Kidney capillary endothelial cell (primary cell): ENCODE results near the gene NCOR2.
"Not testable (repeated sequence)": the region's sequence is repeated elsewhere in the genome, so short reads cannot be mapped to it uniquely, and the experiment has no call there.

Source experiments
- DNase-seq: peaks from one replicate; pipeline ENCODE4 v3.0.0-alpha.2; 2018; ENCODE audit warnings: low spot score

Gene NCOR2

DNA sequence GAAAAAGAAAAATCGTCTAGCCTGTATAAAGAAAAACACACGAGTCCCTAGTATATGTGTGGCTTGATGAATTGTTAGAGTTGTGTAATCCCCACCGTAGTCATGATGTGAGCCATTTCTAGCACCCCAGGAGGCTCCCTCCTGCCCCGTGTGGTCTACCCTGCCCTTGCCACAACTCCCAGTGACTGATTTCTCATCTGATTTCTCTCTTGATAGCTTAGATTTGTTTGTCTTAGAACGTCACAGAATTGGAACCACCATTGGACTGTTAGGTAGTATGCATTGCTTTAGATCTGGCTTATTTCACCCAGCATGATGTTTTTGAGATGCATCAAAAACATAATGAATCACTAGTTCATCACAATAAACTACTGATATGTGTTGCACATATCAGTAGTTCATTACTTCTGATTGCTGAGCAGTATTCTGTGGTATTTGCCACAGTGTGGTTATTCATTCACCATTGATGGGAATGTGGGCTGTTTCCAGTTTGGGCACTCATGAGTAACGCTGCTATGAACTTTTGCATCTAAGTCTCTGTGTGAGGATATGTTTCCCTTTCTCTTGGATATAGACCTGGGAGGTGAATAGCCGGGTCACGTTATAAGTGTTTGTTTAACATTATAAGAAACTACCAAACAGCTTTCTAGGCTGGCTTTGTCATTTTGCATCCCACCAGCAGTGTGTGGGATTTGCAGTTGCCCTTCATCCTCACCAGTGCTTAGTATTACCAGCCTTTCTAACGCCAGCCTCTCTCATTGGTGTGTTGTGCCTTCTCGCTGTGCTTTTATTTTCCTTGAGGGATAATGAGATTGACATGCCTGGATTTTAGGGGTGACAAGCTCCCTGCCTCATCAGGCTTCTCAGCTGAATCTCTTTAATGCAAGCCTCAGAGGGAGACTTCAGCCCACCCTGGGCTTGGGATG, 31.9 kb upstream of the NCOR2 start:
- no peak for DNase-seq

GRCh38 chr12:124597041-124597440, 29.6 kb upstream of the NCOR2 start:
- no peak for DNase-seq

GRCh38 chr12:124595444-124595843, 28.0 kb upstream of the NCOR2 start:
- DNase-seq, result no peak

DNA sequence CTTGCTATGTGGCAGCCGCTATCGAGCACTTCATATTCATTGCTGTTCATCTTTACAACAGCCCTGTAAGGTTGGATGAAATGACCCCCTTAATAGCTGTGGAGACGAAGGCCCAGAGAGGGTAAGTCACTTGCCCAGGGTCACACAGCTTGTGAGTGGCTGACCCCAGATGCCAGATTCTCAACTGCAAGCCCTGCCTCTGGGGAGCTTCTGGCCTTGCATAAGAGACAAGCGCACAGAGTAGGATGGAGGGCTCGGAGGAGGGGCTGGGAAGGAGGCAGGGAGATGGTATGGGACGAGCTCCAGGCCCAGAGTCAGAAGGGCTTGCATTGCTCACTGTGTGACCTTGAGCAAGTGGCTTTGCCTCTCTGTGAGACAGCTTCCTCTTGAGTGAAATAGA, 27.4 kb upstream of the NCOR2 start:
- no peak for DNase-seq

GRCh38 chr12:124593851-124594401, 26.5 kb upstream of the NCOR2 start:
- DNase-seq, result no peak

DNA sequence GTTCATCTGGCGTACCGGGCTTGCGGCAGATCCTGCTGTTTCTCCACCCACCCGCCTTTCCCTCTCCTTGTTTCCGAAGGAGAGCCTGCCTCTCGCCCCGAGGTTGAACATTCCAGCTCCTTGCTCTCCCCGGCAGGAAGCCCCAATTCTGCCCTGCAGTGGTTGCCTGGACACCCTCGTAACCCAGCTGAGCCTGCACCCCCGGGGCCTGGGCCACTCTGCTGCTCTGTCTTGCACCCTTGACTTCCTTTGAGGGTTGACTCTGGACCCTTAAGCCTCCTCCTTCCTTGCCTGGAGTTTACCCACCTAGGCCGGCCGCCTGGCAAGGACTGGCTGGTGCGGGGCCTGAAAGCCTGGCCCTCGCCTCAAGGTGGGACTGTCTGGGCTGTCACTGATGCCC, 25.8 kb upstream of the NCOR2 start:
- DNase-seq, result no peak

DNA sequence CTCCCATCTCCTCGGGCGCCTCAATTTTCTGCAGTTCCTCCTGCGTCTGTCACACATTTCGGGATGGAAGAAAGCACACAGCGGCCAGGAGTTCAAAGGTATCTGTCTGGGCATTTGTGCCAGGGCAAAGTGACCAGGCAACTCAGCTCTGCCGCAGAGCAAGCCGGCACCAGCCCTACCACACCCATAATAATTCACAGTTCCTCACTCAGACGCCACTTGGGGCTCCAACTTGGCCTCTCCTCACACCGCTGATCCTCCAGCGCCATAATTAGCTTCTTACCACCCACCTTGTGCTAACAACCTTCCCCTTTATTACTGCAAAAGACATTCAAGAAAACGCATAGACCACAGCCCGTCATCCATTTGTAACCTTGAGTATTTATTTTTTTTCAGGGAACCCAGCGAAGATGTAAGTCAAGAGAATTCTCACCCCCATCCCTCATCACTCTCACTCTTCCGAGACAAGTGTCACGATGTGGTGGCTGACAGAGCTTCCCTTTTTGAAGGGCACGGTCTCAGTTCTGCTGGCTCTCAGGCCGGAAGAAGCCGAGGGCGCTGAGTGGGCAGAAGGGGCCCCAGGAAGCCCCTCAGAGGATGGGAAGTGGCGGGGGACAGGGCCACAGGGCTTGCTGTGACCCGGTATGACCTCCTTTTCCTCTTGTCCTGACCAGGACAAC, 25.2 kb upstream of the NCOR2 start:
- no peak for DNase-seq

DNA sequence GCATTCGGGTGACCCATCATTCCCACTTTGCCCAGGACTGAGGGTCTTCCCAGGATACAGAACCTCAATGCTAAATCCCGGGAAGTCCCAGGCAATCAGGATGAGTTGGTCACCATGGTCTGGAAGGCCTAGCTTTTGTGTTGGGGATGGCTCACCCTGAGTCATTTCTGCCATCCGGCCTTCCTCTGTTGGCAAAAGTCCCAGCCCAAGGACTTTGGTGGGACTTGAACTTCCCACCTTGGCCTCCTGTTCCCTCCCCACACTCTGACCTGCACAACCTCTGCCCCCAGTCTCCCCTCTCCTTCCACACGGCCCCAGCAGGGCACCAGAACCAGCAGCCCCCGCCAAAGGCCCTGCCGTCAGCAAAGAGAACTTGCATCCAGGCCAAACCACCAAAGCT, 24.6 kb upstream of the NCOR2 start:
- DNase-seq, result peak; percentile 91

GRCh38 chr12:124590447-124590846, 23.0 kb upstream of the NCOR2 start:
- DNase-seq, result no peak

DNA sequence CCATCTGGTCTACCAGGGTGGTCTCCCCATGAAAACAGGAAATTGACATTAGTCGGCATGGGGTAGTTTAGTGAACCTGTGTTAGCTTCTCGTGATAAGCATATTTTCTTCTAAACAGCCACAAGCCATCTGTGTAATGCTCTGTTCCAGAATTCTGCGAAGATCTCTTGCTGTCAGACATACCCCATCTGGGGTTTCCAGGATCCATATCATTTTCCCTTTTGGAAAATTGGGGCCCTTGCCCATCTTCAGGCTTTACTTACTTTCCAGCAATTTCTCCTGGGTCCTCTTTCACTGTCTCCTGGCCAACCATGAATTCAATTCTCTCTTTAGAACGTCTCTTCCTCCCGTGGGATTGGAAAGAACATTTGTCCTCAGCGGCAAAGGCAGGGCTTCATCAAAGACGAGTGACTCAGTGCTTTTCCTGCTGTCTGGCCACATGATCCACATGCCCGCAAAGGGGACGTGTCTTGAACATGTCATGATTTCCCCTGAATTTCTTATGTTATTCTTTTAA, 21.4 kb upstream of the NCOR2 start:
- DNase-seq, result peak; percentile 91

DNA sequence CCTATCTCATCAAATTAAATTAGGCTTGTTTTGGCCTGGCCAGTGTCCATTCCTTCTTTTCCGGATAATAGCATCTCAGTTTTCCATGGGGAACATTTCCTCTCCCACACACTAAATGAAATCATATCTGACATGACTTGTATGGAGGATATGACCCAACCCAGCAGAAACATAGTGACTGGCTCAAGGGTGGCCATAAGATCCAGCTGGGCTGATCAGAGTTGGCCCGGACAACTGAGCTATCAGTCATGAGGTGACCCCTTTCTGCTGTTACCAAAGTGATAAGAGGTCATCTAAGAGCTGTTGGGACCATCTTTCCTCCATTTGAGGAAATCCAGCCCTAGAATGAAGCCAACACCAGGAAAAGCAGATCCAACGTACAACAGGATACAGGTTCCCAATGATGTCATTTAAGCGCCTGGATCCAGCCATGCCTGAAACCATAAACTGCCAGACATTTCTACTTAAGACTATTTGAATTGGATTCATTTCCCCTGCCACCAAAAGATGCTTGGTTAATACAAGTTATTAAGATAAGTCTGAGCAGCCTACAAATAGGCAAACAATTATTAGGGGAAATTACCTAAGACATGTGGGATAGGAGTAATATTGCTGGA, 20.7 kb upstream of the NCOR2 start:
- no peak for DNase-seq

- no peak for DNase-seq
Measured at GRCh38 chr12:124586756-124587155, 19.3 kb upstream of the NCOR2 start.

GRCh38 chr12:124584494-124584893, 17.1 kb upstream of the NCOR2 start:
- DNase-seq, result not testable (repeated sequence)

- DNase-seq, result no peak
Measured at GRCh38 chr12:124583854-124584253, 16.4 kb upstream of the NCOR2 start.

GRCh38 chr12:124582108-124582424, 14.7 kb upstream of the NCOR2 start:
- peak; percentile 48 for DNase-seq

GRCh38 chr12:124581307-124582107, 14.1 kb upstream of the NCOR2 start:
- peak; percentile 94 for DNase-seq

DNA sequence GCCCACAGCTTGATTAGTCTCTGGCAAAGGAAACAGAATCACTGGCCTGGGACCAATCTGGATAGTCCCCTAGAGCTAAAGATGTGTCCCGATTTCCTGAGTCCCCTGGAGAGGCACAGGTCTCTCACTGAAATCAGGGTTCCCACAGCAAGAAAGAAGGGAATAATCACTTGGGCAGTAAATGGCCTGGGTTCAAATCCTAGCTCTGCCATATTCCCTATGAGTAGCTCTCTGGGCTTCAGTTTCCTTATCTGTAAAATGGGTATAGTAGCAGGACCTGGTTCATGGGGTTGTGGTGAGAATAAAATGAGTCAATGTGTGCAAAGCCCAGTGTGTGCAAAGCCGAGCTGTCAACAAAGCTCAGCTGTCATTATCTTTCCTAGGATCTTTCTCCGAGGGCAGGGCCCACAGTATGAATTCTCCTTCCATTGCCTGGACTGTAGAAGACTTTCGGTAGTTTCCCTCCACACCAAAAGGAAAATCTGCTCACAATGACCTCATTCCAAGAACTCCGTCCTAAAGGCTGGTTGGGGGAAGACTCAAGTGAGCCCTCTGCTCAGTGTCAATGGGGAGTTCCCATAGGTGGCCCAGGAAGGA, 12.6 kb upstream of the NCOR2 start:
- DNase-seq, result no peak

GRCh38 chr12:124578854-124579253, 11.4 kb upstream of the NCOR2 start:
- DNase-seq, result no peak

DNA sequence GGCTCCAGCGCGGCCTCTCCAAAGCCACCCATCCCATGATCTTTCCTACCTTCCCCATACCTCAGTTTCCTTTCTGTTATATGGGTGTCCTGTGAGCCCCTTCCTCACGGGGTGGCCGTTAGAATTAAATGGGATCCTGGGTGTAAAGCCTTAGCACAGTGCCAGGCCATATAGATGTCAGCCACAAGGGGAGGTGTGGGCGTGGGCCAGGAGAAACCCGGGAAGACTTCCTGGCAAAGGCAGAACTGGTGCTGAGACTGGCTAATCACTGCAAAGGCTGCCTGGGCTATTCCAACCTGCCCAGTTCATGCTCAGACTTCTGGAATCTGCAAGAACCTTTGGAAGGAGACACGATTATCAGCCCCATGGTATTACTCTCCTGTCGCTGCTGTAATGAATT, 11.0 kb upstream of the NCOR2 start:
- DNase-seq, result no peak

DNA sequence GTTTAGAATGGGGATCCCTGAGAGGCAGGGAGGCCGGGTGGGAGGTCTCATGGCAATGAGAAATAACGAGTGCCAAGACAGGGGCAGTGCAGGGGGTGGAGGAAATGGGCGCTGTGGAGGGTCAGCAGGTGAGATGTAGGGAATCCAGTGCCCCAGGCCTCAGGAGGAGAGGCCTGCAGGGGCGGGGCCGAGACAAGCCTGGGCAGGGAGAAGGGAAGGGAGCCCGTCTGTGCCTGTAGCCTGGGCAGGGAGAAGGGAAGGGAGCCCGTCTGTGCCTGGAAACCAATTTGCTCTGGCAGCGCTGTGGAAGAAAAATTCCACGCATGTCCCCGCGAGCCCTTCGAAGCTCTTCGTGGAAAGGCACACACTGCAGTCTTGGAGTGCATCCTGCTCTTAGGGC, 10.6 kb upstream of the NCOR2 start:
- no peak for DNase-seq

- DNase-seq, result no peak
Measured at GRCh38 chr12:124577374-124577773, 10.0 kb upstream of the NCOR2 start.
